B cell (primary cell): ENCODE data around the gene IQCK. TPM values are rescaled to one million over a fixed set of nuclear protein-coding genes. Genes with fewer than 3 reads are reported as not detected.

Experiments used
- ATAC-seq: fragments of 200-7000 bp; cut with Tn5 transposase; one replicate; pipeline ENCODE4 v1.10.0; 2021; ENCODE audit warnings: low read depth, mild to moderate bottlenecking, moderate number of reproducible peaks, moderate library complexity
- CTCF ChIA-PET: fragments of 350-600 bp; sonication (Branson Sonifier 250); formaldehyde crosslinking; loops from one replicate; lab custom pipeline; 2021; ENCODE audit warnings: antibody characterized with exemption, inconsistent platforms; lab: Charles Lee
- POLR2A ChIA-PET: fragments of 350-600 bp; sonication (Branson Sonifier 250); formaldehyde crosslinking; loops from one replicate; lab custom pipeline; 2021; ENCODE audit warnings: antibody characterized with exemption; lab: Charles Lee
- DNase-seq: peaks from one replicate; pipeline ENCODE4 v3.0.0; 2013
- H2AFZ ChIP-seq: 2 replicates; pipeline ENCODE4 v1.6.1; 2012; ENCODE audit warnings: mild to moderate bottlenecking, low read depth, low read length; ENCODE audit not compliant: insufficient read depth, poor library complexity, severe bottlenecking
- H3K27ac ChIP-seq, 2 donors: 1 replicate in 1 of 2; 2 replicates in 1 of 2; pipeline ENCODE4 v1.5.1; 2012 to 2013; ENCODE audit warnings: low read length in 2 of 2, mild to moderate bottlenecking in 2 of 2, moderate library complexity in 1 of 2
- H3K27me3 ChIP-seq, 4 experiments: fragments of 200-600 bp in 1 of 4; sonication (generic) in 1 of 4; replicated peaks in 1 of 4; 1 replicate in 2 of 4; 2 replicates in 2 of 4; pipeline versions ENCODE4 v1.6.1 to v1.7.0; 2013 to 2016; ENCODE audit warnings: low read length in 3 of 4, mild to moderate bottlenecking in 2 of 4, mixed read lengths in 1 of 4, moderate library complexity in 1 of 4; ENCODE audit not compliant: insufficient read depth in 4 of 4, control insufficient read depth in 3 of 4; ENCODE audit errors: control extremely low read depth in 1 of 4
- H3K36me3 ChIP-seq, 2 experiments: replicated peaks in 1 of 2; 1 replicate in 1 of 2; 2 replicates in 1 of 2; pipeline versions ENCODE4 v1.6.1 to v1.7.1; 2013; ENCODE audit warnings: low read length in 1 of 2; ENCODE audit not compliant: insufficient read depth in 2 of 2, control insufficient read depth in 1 of 2; ENCODE audit errors: control extremely low read depth in 1 of 2, extremely low read depth in 1 of 2
- H3K4me1 ChIP-seq, 2 donors: fragments of 200-600 bp in 1 of 2; sonication (generic) in 1 of 2; 1 replicate in 1 of 2; 2 replicates in 1 of 2; pipeline versions ENCODE4 v1.5.1 to v1.6.1; 2013 to 2017; ENCODE audit warnings: low read length in 2 of 2; ENCODE audit not compliant: control insufficient read depth in 2 of 2, insufficient read depth in 2 of 2
- H3K4me2 ChIP-seq: replicated peaks from 2 replicates; pipeline ENCODE3; 2012; ENCODE audit warnings: mild to moderate bottlenecking, low read depth, low read length; ENCODE audit not compliant: poor library complexity, severe bottlenecking
- H3K4me3 ChIP-seq, 5 experiments: fragments of 200-600 bp in 1 of 5; sonication (generic) in 1 of 5; 1 replicate in 3 of 5; 2 replicates in 2 of 5; pipeline versions ENCODE4 v1.5.1 to v1.7.0; 2011 to 2016; ENCODE audit warnings: low read length in 4 of 5, mild to moderate bottlenecking in 4 of 5, low read depth in 2 of 5, control low read depth in 1 of 5, moderate library complexity in 1 of 5; ENCODE audit not compliant: insufficient read depth in 1 of 5; ENCODE audit errors: control extremely low read depth in 1 of 5, extremely low read depth in 1 of 5
- H3K79me2 ChIP-seq: fragments of 200-600 bp; sonication (generic); one replicate; pipeline ENCODE4 v1.6.0; 2016; ENCODE audit warnings: low read length; ENCODE audit not compliant: control insufficient read depth, insufficient read depth
- H3K9ac ChIP-seq: fragments of 200-600 bp; sonication (generic); 2 replicates; pipeline ENCODE4 v1.6.1; 2017; ENCODE audit warnings: mild to moderate bottlenecking, low read length, moderate library complexity
- H3K9me3 ChIP-seq, 3 donors: one replicate each; pipeline versions ENCODE4 v1.6.1 to v1.7.1; 2013; ENCODE audit warnings: low read length in 2 of 3; ENCODE audit not compliant: control insufficient read depth in 2 of 3, insufficient read depth in 1 of 3; ENCODE audit errors: control extremely low read depth in 1 of 3
- H4K20me1 ChIP-seq: 2 replicates; pipeline ENCODE4 v1.6.0; 2012; ENCODE audit warnings: mild to moderate bottlenecking, low read length; ENCODE audit not compliant: insufficient read depth, control insufficient read depth, poor library complexity, severe bottlenecking
- H3K27ac Mint-ChIP-seq: one replicate; pipeline ENCODE4 v1.8.0; 2021; ENCODE audit warnings: mixed read lengths
- H3K27me3 Mint-ChIP-seq: one replicate; pipeline ENCODE4 v1.8.0; 2021; ENCODE audit warnings: mixed read lengths
- H3K4me1 Mint-ChIP-seq: one replicate; pipeline ENCODE4 v1.8.0; 2021; ENCODE audit warnings: mixed read lengths
- H3K4me3 Mint-ChIP-seq: one replicate; pipeline ENCODE4 v1.8.0; 2021; ENCODE audit warnings: mixed read lengths
- H3K9me3 Mint-ChIP-seq: one replicate; pipeline ENCODE4 v1.8.0; 2022; ENCODE audit warnings: mixed read lengths; ENCODE audit not compliant: insufficient read depth
- EZH2 ChIP-seq: IDR thresholded peaks from 2 replicates; pipeline ENCODE4 v1.6.1; 2012; ENCODE audit warnings: borderline replicate concordance, low read depth, mild to moderate bottlenecking, moderate library complexity, low read length; ENCODE audit not compliant: insufficient read depth, poor library complexity, severe bottlenecking
- WGBS: methylation state at CpG from one replicate; pipeline ENCODE4 v1.1.5; 2013; ENCODE audit warnings: missing lambda C conversion rate; ENCODE audit not compliant: insufficient coverage; 5-methylcytosine and 5-hydroxymethylcytosine counted together
- intact Hi-C: fragments of 100-400 bp; cut with micrococcal nuclease; formaldehyde crosslinking; loops from one replicate; pipeline ENCODE4 v1.10.0; 2022
- polyA plus RNA-seq: library from polyadenylated mRNA; depleted of rRNA; stranded (reverse); fragments of >200 nt; gene quantifications from 2 replicates; pipeline ENCODE4 v1.2.3, GENCODE V29; 2012
- total RNA-seq, 2 donors: library from RNA; stranded (reverse); fragments of 120-200 nt in 1 of 2; gene quantifications; 1 replicate in 1 of 2; 2 replicates in 1 of 2; pipeline versions ENCODE4 v1.2.3 to v1.2.4, GENCODE V29; 2013 to 2022
- TF ChIP-seq, protein P1 (sequence below): fragments of 200-600 bp; IDR thresholded peaks from one replicate; pipeline ENCODE4 v1.8.0; 2022; ENCODE audit warnings: antibody characterized with exemption, mild to moderate bottlenecking

IQCK gene
- total and polyA plus RNA-seq, 2 donors (not counting 1 experiment from before 2014, with no cell fraction given): 1.00 to 3.0 TPM

DNA sequence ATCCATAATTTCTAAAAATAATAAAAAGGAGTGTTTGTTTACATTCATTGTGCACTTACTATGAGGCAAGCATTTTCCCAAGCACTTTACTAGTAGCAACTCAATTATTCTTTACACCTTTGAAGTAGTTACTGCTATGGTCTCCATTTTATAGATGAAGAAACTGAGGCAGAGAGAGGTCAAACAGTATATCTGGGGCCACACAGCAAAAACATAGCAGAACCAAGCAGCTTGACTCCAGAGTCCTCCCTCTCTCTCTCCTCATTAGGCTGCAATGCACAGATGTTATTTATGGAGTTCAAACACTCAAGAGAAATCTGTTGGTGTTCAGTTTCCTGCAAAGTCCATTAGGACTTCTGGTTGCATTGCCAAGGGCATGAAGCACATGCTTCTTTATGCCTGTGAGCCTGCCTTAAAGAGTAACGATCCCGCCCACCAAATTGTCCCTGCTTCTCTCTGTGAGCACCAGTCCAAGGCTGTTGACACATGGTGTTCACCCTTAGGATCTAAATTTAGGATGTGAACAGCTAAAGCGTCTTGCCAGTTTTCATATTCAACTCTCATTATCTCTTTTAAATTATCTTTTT, 122.5 kb downstream of the IQCK start:
- Histone ChIP-seq H4K20me1 (no peaks in the 10 kb centered on the region), H3K4me3 (no peak overlapping the region), H3K4me1 (no peaks in the 10 kb centered on the region), H3K27ac (no peak overlapping the region), H3K27me3 (no peaks in the 10 kb centered on the region), H3K79me2 (no peaks in the 10 kb centered on the region), H3K4me2 (no peak overlapping the region), H3K36me3 (no peaks in the 10 kb centered on the region), H3K9me3 (no peaks in the 10 kb centered on the region), H2AFZ (no peak overlapping the region), H3K9ac (no peak overlapping the region)
- TF ChIP-seq, protein P1, sequence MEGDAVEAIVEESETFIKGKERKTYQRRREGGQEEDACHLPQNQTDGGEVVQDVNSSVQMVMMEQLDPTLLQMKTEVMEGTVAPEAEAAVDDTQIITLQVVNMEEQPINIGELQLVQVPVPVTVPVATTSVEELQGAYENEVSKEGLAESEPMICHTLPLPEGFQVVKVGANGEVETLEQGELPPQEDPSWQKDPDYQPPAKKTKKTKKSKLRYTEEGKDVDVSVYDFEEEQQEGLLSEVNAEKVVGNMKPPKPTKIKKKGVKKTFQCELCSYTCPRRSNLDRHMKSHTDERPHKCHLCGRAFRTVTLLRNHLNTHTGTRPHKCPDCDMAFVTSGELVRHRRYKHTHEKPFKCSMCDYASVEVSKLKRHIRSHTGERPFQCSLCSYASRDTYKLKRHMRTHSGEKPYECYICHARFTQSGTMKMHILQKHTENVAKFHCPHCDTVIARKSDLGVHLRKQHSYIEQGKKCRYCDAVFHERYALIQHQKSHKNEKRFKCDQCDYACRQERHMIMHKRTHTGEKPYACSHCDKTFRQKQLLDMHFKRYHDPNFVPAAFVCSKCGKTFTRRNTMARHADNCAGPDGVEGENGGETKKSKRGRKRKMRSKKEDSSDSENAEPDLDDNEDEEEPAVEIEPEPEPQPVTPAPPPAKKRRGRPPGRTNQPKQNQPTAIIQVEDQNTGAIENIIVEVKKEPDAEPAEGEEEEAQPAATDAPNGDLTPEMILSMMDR: no peak
- no peak for TF ChIP-seq EZH2
- ATAC-seq (no peak), DNase-seq (no peak)
- H3K4me1 Mint-ChIP-seq: no peaks in the 10 kb centered on the region
- POLR2A ChIA-PET: no interaction called here
- H3K4me3 Mint-ChIP-seq: no peak overlapping the region
- CTCF ChIA-PET: no interaction called here
- 93% methylated on average over 2 of the region's 3 CpGs for WGBS
- H3K9me3 Mint-ChIP-seq: no peaks in the 10 kb centered on the region
- no peak overlapping the region for H3K27ac Mint-ChIP-seq
- intact Hi-C loops: no loop called here
- H3K27me3 Mint-ChIP-seq: no peaks in the 10 kb centered on the region

DNA sequence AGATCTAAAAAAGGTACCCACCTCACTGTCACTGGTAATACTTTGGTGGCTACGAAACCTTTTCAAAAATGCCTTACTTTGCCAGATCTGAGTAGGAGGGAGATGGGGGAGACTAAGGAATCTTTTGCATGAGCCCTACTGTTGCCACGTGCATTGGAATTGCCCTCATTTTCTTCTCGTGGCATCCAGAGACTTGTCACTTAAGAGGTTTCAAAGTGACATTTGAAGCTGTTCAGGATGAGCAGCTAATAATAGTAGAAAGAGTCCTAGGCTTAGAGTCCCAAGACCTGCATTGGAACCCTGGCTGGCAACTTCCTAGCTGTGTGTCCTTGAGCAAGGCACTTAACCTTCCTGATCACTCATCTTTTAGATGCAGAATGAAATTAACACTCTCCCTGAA, 123.1 kb downstream of the IQCK start:
- Mint-ChIP-seq H3K4me1 (no peaks in the 10 kb centered on the region), H3K4me3 (no peak overlapping the region), H3K27me3 (no peaks in the 10 kb centered on the region), H3K9me3 (no peaks in the 10 kb centered on the region), H3K27ac (no peak overlapping the region)
- H3K79me2 ChIP-seq: no peaks in the 10 kb centered on the region
- H3K4me2 ChIP-seq: no peak overlapping the region
- H3K4me3 ChIP-seq: no peak overlapping the region
- H3K9ac ChIP-seq: no peak overlapping the region
- H3K27me3 ChIP-seq: no peaks in the 10 kb centered on the region
- no peaks in the 10 kb centered on the region for H4K20me1 ChIP-seq
- no peak for ATAC-seq
- no peaks in the 10 kb centered on the region for H3K4me1 ChIP-seq
- H3K36me3 ChIP-seq: no peaks in the 10 kb centered on the region
- H3K9me3 ChIP-seq: no peaks in the 10 kb centered on the region
- WGBS: 80% methylated on average over 2 of the region's 3 CpGs
- no peak for DNase-seq
- POLR2A ChIA-PET: no interaction called here
- TF ChIP-seq EZH2: no peak
- TF ChIP-seq, protein P1: no peak
- no peak overlapping the region for H2AFZ ChIP-seq
- no peak overlapping the region for H3K27ac ChIP-seq
- intact Hi-C loops: no loop called here
- CTCF ChIA-PET: no interaction called here
